ENCODE measurements around the gene PPP1R8.

- TF ChIP-seq TAF1 (conservative IDR thresholded peaks at IDR 0.05) (no peak), CTCF (IDR thresholded peaks at IDR 0.05; ENCODE audit: low read depth, low read length, missing input control) (no peak), FOXA1 (IDR thresholded peaks at IDR 0.05) (no peak), SP1 (IDR thresholded peaks at IDR 0.05) (no peak), YY1 (IDR thresholded peaks at IDR 0.05) (no peak), RAD21 (IDR thresholded peaks at IDR 0.05) (no peak), JUND (IDR thresholded peaks at IDR 0.05) (no peak), ATF3 (IDR thresholded peaks at IDR 0.05) (no peak), MAX (IDR thresholded peaks at IDR 0.05) (no peak), REST (IDR thresholded peaks at IDR 0.05) (no peak)
These were observed 28.5 kb downstream of the PPP1R8 start for GRCh38 chr1:27858949-27859576.
